Measurements from ENCODE around the gene DACH2.

Gene DACH2

GRCh38 chrX:86329174-86329573 is 180.9 kb downstream of the DACH2 start:
- DNase-seq, result no peak

GRCh38 chrX:86348669-86349068 is 200.4 kb downstream of the DACH2 start:
- DNase-seq, result no peak

- DNase-seq, result no peak
These were observed 200.9 kb downstream of the DACH2 start for GRCh38 chrX:86349115-86349514.

GRCh38 chrX:86369847-86370630 is 221.8 kb downstream of the DACH2 start:
- no peak for DNase-seq

- no peak for DNase-seq
These were observed 222.7 kb downstream of the DACH2 start for GRCh38 chrX:86370927-86371326.

DNA sequence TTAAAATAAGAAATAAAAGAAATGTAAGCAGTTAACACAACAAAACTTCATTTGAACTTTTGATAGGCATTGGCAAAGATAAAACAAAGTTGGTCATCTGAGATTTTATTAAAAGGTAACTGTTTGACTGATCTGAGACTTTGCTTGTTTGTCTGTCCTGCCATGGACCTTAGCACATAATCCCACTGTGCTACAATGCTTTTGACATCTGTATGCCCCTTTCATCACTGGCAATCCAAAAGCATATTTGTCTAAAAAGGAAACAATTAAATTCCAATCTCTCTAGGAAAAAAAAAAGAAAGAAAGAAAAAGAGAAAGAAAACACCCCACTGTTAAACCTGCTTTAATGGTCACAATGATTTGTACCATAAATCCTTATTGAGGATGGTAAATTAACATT is 231.0 kb downstream of the DACH2 start:
- DNase-seq, result no peak

DNA sequence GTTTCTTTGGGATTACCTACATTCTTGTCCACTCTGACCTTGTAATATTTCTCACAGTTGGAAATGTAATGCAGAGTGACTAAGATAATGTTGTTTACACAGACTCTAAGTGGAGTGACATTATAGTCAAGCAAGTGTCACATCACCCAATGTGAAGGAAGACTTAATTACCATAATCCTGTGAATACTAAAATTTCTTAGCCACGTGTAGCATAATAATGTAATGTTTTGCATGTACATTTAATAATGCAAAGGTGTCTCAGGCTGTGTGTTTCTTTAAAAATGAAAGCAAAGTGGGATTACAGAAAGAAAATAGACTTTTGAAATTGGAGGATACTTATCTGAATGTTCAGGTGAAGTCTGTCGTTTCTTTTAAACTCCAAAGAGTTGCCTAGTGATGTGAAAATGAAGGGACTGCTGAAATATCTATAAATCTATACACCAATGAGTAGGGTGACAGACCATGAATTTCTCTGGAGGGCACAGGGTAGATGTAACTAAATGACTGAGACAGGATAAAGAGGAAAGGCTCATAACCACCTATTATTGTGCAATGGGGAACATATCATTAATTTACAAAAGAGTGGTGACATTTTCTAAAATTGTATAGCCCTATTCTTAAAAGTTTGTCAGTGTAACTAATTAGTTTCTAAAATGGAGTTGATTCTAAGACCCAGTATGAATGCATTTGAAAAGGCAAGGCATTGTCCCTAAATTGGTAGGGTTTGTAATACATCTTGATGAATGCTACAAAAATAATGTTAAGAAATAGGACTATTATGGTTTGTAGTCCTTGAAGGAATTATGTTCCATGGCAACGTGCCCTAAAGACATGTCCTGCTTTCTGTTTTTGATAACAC is 235.7 kb downstream of the DACH2 start:
- DNase-seq, result no peak

GRCh38 chrX:86407371-86407770 is 259.1 kb downstream of the DACH2 start:
- DNase-seq, result no peak

- DNase-seq, result no peak
These were observed 273.5 kb downstream of the DACH2 start for GRCh38 chrX:86421771-86422170.

DNA sequence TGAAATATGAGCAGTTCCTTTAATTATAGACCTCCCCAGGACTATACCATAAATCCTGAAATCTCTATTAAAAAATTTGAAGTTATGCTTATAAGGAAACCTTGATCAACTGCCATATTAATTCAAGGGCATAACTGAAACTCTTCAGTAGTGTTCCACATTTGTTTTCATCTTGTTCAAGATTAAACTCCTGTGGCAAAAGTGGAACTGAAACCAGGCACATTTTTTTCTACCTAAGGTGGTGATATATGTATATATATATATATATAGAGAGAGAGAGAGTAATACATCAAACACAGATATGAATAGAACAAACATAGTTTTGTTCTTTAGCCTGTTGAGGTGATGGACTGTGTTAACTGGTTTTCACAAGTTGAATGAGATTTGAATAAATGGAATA is 287.9 kb downstream of the DACH2 start:
- DNase-seq, result no peak

GRCh38 chrX:86455495-86455894 is 307.2 kb downstream of the DACH2 start:
- no peak for DNase-seq

GRCh38 chrX:86460760-86461159 is 312.5 kb downstream of the DACH2 start:
- no peak for DNase-seq

DNA sequence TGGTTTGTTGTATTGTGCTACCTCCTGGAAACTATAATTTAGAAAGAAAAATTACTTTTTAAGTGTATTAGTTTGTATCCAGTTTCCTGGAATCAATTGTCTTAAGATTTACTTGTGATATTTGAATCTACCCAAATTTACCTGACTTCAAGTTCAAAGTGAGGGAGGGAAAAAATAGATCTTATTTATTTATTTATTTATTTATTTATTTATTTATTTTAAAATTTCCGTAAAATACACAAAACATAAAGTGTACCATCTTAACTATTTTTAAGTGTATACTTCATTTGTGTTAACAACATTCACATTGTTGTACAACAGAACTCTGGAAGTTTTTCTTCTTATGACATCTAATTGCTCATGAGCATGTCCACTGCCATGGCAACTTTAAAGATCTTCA is 356.0 kb downstream of the DACH2 start:
- DNase-seq, result no peak

- no peak for DNase-seq
These were observed 359.1 kb downstream of the DACH2 start for GRCh38 chrX:86507331-86507730.

DNA sequence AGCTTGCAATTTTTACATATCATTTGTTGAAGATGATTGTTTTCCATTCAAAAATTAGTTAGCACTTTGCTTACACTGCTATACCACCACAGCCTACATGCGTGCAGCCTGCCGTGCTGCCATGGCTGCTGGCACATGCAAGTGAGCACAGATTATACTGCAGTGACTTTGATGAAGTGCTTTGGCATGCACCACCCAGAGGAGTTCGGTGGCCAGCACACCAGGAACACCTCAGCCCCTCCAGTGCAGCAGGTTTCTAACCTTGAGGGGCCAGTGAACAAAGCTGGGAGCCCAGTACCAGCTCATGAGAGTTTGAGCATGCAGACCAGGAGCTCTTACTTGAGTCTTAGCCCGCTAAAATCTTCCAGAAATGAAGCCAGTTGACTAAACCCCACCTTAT is 431.5 kb downstream of the DACH2 start:
- no peak for DNase-seq

GRCh38 chrX:86604607-86605006 is 456.4 kb downstream of the DACH2 start:
- no peak for DNase-seq

GRCh38 chrX:86696951-86697350 is 548.7 kb downstream of the DACH2 start:
- no peak for DNase-seq

DNA sequence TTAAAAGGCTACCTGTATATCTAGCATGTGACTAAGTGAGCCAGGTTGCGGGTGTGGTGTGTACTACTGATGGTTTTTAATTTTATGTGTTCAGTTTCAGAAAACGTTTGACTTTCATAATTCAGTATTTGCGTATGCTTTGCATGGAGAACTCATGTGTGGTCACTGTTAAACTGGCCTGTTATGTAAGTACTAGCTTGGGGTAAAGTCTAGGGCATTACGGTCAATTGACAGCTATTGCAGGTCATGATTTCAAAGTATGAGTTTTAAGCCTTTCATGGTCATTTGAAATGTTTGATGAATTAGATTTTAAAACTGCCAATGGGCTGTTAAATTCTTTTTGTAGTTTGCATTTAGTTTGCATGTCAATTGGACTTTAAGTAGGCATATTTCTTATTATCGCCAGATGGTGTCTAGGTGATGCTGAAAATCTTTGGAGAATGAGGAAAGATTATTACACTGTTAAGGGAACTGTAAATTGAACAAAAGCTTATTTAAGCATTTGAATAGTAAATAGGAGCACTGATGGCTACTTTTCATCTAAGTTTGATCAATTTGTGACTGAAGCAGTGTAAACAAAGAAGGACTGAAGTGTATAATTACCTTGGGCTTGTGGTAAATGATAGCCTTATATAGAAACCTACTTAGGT is 563.4 kb downstream of the DACH2 start:
- no peak for DNase-seq

DNA sequence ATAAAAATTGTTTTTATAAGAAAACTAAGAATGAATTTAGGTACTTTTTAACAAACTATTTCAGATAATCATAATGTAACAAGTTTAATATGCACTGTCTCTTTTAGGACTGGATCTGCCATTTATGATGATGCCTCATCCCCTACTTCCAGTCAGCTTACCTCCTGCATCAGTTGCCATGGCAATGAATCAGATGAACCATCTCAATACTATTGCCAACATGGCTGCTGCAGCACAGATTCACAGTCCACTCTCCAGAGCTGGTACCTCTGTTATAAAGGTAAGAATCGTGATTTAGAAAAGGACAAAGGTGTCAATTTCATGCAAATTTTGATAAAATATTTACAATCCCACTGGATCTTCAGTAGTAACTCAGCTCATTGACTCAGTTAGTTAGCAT is 566.2 kb downstream of the DACH2 start:
- no peak for DNase-seq

DNA sequence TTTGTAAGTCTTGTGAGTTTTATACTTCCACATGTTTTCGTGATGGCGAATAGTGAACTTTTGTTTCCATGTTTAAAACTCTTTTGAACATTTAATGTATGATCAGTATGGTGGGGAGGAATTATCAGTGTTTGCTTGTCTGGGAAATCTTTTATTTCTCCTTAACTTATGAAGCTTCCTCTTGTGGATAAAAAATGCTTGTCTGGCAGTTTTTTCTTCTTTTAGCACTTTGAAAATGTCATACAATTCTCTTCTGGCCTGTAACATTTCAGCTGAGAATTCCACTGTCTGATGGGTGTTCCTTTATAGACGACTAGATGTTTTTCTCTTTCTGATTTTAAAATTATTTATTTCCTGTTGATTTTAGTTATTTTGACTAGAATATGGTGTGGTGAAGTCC is 576.0 kb downstream of the DACH2 start:
- no peak for DNase-seq

GRCh38 chrX:86747091-86747490 is 598.8 kb downstream of the DACH2 start:
- DNase-seq, result no peak

- no peak for DNase-seq
These were observed 657.0 kb downstream of the DACH2 start for GRCh38 chrX:86805241-86805640.

DNA sequence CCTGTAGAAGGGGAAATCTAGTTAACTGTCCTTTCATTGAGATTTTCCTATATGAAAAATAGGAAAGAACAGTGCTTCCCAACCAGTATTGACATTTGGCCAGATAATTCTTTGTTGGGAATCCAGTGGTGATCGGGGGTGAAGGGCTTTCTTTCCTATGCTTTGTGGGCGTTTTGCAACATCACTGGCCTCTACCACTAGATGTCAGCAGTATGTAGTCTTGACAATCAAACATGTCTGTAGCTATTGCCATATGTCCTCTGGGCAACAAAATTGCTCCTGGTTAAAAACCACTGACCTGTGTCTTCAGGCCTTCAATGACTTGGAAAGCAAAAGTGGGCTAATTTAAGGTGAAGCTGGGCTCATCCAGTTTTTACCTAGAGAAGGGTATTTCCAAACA is 658.5 kb downstream of the DACH2 start:
- DNase-seq, result no peak

DNA sequence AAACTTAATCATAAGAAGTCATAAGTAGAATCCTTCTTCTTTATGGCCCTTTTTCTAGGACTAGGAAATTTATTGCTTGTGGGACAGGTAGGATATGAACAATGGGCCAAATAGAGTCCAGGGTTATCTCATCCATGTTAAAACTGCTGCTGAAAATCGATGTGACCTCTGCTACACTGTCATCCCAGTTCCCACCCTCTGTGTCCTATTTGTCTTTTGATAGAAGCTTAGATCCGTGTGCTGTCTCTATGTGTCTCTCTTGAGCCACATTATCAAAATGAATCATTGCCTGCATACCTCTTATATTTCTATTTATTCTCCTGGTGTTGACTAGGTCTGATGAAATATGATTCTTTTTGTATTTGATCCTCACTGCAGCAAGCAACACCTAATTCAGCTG is 661.4 kb downstream of the DACH2 start:
- DNase-seq, result no peak
